ENCODE results near the gene AGBL4. TPM values are rescaled to one million over a fixed set of nuclear protein-coding genes. Genes with fewer than 3 reads are reported as not detected.

Gene AGBL4
- total RNA-seq, 1 donor from 2014 or later, result not detected

DNA sequence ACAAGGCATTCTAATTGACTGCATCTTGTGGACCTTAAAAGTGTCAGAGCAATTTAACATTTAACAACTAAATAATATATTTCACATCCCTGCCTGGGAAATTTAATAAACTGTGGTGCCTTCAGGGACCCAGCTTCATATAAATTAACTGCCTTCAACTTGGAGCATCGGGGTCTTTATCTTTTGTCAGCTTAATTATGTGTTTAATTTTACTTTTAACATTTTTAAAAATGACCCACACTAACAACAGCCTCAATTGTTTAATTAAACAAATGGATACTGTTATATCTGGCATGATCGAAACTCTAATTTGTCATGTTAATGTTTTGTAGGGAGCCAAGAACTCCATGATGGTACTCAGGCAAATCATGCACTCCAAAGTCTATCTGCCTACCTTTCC, 857.7 kb downstream of the AGBL4 start:
- ATAC-seq (no peak), DNase-seq (no peak)
- Histone ChIP-seq H3K9me3 (no peaks in the 10 kb centered on the region), H3K27me3 (no peaks in the 10 kb centered on the region), H3K4me1 (no peaks in the 10 kb centered on the region), H3K36me3 (no peaks in the 10 kb centered on the region), H3K27ac (no peak overlapping the region), H3K4me3 (no peak overlapping the region)
- TF ChIP-seq, protein P1, sequence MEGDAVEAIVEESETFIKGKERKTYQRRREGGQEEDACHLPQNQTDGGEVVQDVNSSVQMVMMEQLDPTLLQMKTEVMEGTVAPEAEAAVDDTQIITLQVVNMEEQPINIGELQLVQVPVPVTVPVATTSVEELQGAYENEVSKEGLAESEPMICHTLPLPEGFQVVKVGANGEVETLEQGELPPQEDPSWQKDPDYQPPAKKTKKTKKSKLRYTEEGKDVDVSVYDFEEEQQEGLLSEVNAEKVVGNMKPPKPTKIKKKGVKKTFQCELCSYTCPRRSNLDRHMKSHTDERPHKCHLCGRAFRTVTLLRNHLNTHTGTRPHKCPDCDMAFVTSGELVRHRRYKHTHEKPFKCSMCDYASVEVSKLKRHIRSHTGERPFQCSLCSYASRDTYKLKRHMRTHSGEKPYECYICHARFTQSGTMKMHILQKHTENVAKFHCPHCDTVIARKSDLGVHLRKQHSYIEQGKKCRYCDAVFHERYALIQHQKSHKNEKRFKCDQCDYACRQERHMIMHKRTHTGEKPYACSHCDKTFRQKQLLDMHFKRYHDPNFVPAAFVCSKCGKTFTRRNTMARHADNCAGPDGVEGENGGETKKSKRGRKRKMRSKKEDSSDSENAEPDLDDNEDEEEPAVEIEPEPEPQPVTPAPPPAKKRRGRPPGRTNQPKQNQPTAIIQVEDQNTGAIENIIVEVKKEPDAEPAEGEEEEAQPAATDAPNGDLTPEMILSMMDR (IDR thresholded peaks at IDR 0.05), result no peak
- intact Hi-C loops (cut with DNase I), result no loop called here

DNA sequence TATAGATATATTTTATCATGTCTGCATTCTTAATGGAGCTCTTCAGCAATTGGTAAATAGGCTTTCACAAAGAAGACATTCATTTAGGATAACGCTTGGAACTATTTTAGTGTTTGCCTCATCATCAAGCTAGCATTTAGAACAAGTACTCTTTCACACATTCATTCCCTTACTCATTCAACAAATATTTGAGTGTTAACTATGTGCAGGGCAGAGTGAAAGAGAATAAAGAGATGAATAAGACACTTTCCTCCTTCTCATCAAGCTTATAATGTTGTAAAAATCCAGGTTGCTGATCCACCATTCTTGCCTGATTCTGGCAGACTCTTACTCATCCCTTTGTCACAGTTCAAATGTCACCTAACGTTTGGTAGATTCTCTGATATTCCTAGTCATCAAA, 860.7 kb downstream of the AGBL4 start:
- TF ChIP-seq, protein P1 (IDR thresholded peaks at IDR 0.05), result no peak
- Histone ChIP-seq H3K27me3 (no peaks in the 10 kb centered on the region), H3K36me3 (no peaks in the 10 kb centered on the region), H3K4me3 (no peak overlapping the region), H3K4me1 (no peaks in the 10 kb centered on the region), H3K27ac (no peak overlapping the region), H3K9me3 (no peaks in the 10 kb centered on the region)
- no peak for ATAC-seq
- intact Hi-C loops (cut with DNase I), result no loop called here
- no peak for DNase-seq

DNA sequence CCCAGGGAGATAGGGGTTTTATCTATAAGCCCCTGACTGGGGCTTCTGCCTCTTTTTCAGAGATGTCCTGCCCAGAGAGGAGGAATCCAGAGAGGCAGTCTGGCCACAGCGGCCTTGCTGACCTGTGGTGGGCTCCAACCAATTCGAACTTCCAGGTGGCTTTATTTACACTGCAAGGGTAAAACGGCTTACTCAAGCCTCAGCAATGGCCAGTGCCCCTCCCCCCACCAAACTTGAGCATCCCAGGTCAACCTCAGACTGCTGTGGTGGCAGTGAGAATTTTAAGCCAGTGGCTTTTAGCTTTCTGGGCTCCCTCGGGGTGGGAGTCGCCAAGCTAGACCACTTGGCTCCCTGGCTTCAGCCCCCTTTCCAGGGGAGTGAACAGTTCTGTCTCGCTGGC, 863.1 kb downstream of the AGBL4 start:
- TF ChIP-seq, protein P1 (IDR thresholded peaks at IDR 0.05), result no peak
- Histone ChIP-seq H3K4me1 (no peaks in the 10 kb centered on the region), H3K36me3 (no peaks in the 10 kb centered on the region), H3K4me3 (no peak overlapping the region), H3K27me3 (no peaks in the 10 kb centered on the region), H3K9me3 (no peaks in the 10 kb centered on the region), H3K27ac (no peak overlapping the region)
- ATAC-seq, result no peak
- intact Hi-C loops (cut with DNase I), result no loop called here
- no peak for DNase-seq

DNA sequence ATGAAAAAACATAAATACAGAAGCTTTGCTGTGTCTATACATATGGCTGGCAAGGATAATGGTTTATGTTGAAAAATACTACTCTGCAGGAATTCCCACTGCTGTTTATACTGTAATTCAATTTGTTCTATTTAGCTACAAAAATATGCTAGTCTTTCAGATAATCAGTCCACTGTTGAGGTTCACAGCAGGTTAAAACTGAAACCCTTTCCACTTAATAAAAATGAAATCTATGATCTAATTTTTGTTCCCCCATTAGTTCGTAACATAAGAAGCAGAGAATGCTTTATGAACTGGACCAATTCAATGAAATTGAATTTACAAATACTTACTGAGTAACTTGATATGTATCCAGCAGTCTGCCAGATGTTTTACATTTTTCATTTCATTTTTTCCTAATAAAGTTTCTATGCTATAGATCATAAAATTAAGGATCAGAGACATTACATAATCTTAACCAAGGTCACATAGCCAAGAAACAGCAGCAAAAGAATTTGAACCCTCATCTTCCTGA, 887.0 kb downstream of the AGBL4 start:
- no peak for ATAC-seq
- Histone ChIP-seq H3K27me3 (no peaks in the 10 kb centered on the region), H3K9me3 (no peaks in the 10 kb centered on the region), H3K4me3 (no peak overlapping the region), H3K4me1 (no peaks in the 10 kb centered on the region), H3K27ac (no peak overlapping the region), H3K36me3 (no peaks in the 10 kb centered on the region)
- TF ChIP-seq, protein P1 (IDR thresholded peaks at IDR 0.05), result no peak
- no peak for DNase-seq
- intact Hi-C loops (cut with DNase I), result no loop called here

DNA sequence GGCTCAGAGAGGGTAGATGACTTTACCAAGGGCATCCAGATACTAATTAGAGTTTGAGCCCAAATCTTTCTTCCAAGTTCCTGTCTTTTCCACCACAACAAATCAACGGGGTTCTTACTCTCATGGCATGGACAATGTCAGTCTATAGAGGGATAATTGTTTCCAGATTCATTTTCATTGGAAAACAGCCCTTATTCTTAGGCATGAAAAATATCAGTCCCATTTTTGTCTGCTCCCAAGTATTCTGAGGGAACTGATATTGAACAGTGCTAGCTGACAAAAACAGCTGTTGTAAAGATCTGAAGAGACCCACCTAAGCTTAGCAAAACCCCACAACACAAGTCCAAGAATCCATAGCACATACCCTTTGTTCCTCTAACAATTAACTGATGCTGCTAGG, 898.0 kb downstream of the AGBL4 start:
- TF ChIP-seq, protein P1 (IDR thresholded peaks at IDR 0.05), result no peak
- H3K27me3 ChIP-seq, result no peaks in the 10 kb centered on the region
- DNase-seq (no peak), ATAC-seq (no peak)
- intact Hi-C loops (cut with DNase I), result no loop called here
- H3K36me3 ChIP-seq, result no peaks in the 10 kb centered on the region
- H3K9me3 ChIP-seq, result no peaks in the 10 kb centered on the region
- H3K4me3 ChIP-seq, result no peak overlapping the region
- no peaks in the 10 kb centered on the region for H3K4me1 ChIP-seq
- H3K27ac ChIP-seq, result no peak overlapping the region

DNA sequence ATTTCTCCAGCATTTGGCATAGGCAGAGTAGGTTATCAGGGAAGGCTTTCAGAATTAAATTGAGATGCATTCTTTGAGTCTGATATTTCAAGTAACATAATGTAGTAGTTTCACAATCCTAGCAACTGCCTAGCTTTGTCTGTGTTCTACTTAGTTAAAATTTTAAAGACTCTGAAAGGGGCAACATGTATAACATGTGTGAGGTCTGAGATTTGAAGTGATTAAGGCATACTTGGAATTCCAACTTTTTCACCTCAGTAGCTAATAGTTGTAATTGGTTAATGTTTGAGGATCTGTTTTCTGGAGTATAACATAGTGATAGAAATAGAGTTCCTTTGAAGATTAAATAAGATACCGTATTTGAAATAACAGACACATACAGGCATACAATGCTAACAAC, 911.8 kb downstream of the AGBL4 start:
- Histone ChIP-seq H3K4me3 (no peak overlapping the region), H3K4me1 (no peaks in the 10 kb centered on the region), H3K9me3 (no peaks in the 10 kb centered on the region), H3K27me3 (no peaks in the 10 kb centered on the region), H3K36me3 (no peaks in the 10 kb centered on the region), H3K27ac (no peak overlapping the region)
- DNase-seq (no peak), ATAC-seq (no peak)
- intact Hi-C loops (cut with DNase I), result no loop called here
- TF ChIP-seq, protein P1 (IDR thresholded peaks at IDR 0.05), result no peak

All from upper lobe of right lung (tissue), 1 donor.